OCI-LY1 (cell line): ENCODE results near the gene IFNGR1.

ENCODE experiments used
- H2AFZ ChIP-seq: fragments of 200-600 bp; sonication (generic), shearing (Covaris generic); 2 replicates; pipeline ENCODE4 v1.6.0; 2014; ENCODE audit warnings: antibody characterized with exemption, mild to moderate bottlenecking, low read length
- H3F3A ChIP-seq: fragments of 200-600 bp; sonication (generic), shearing (Covaris generic); 2 replicates; pipeline ENCODE4 v1.6.0; 2014; ENCODE audit warnings: mild to moderate bottlenecking, antibody characterized with exemption, low read length, moderate library complexity; ENCODE audit not compliant: insufficient read depth
- H3K27ac ChIP-seq: fragments of 200-600 bp; sonication (generic); 2 replicates; pipeline ENCODE4 v1.5.1; 2014; ENCODE audit warnings: low read length, mixed run types, mild to moderate bottlenecking, low read depth; ENCODE audit not compliant: poor library complexity, severe bottlenecking
- H3K27me3 ChIP-seq: fragments of 200-600 bp; sonication (generic); 2 replicates; pipeline ENCODE4 v1.6.0; 2014; ENCODE audit warnings: antibody characterized with exemption, mild to moderate bottlenecking, low read length, moderate library complexity; ENCODE audit not compliant: insufficient read depth
- H3K36me3 ChIP-seq: fragments of 200-600 bp; sonication (generic); 2 replicates; pipeline ENCODE4 v1.6.1; 2014; ENCODE audit warnings: mild to moderate bottlenecking, antibody characterized with exemption, low read length, moderate library complexity, mixed read lengths; ENCODE audit not compliant: insufficient read depth
- H3K4me1 ChIP-seq: fragments of 200-600 bp; sonication (generic); 2 replicates; pipeline ENCODE4 v1.5.1; 2014; ENCODE audit warnings: mild to moderate bottlenecking, low read length, moderate library complexity; ENCODE audit not compliant: insufficient read depth, severe bottlenecking
- H3K4me2 ChIP-seq: fragments of 200-600 bp; sonication (generic), shearing (Covaris generic); 2 replicates; pipeline ENCODE4 v1.6.1; 2014; ENCODE audit warnings: low read length
- H3K4me3 ChIP-seq: fragments of 200-600 bp; sonication (generic); 2 replicates; pipeline ENCODE4 v1.5.1; 2014; ENCODE audit warnings: low read length, low read depth, mild to moderate bottlenecking, mixed read lengths; ENCODE audit not compliant: poor library complexity, severe bottlenecking
- H3K79me2 ChIP-seq: fragments of 200-600 bp; shearing (Covaris generic); 2 replicates; pipeline ENCODE4 v1.6.1; 2016; ENCODE audit warnings: mixed run types, low read length, mixed read lengths; ENCODE audit not compliant: insufficient read depth
- H3K9ac ChIP-seq: fragments of 200-600 bp; sonication (generic), shearing (Covaris generic); 2 replicates; pipeline ENCODE4 v1.6.1; 2014; ENCODE audit warnings: mild to moderate bottlenecking, low read length, mixed read lengths
- H3K9me2 ChIP-seq: fragments of 200-600 bp; sonication (generic), shearing (Covaris generic); 2 replicates; pipeline ENCODE4 v1.6.1; 2014; ENCODE audit warnings: low read depth, mild to moderate bottlenecking, low read length, mixed read lengths
- H3K9me3 ChIP-seq: fragments of 200-600 bp; shearing (Covaris generic); 2 replicates; pipeline ENCODE4 v1.6.1; 2014; ENCODE audit warnings: low read length, mixed read lengths
- H4K20me1 ChIP-seq: fragments of 200-600 bp; sonication (generic), shearing (Covaris generic); 2 replicates; pipeline ENCODE4 v1.6.0; 2016; ENCODE audit warnings: mild to moderate bottlenecking, low read length; ENCODE audit not compliant: insufficient read depth
- EZH2 ChIP-seq: fragments of 200-600 bp; sonication (generic), shearing (Covaris generic); IDR thresholded peaks from 2 replicates; pipeline ENCODE4 v1.8.0; 2017; ENCODE audit warnings: borderline replicate concordance, mixed run types, mild to moderate bottlenecking, antibody characterized with exemption, low read length, moderate library complexity, mixed read lengths
- TF ChIP-seq, protein P1 (sequence below): fragments of 200-600 bp; sonication (generic), shearing (Covaris generic); IDR thresholded peaks from 2 replicates; pipeline ENCODE4 v1.5.1; 2017; ENCODE audit warnings: mild to moderate bottlenecking, antibody characterized with exemption, low read length, moderate library complexity, mixed read lengths

The IFNGR1 gene

DNA sequence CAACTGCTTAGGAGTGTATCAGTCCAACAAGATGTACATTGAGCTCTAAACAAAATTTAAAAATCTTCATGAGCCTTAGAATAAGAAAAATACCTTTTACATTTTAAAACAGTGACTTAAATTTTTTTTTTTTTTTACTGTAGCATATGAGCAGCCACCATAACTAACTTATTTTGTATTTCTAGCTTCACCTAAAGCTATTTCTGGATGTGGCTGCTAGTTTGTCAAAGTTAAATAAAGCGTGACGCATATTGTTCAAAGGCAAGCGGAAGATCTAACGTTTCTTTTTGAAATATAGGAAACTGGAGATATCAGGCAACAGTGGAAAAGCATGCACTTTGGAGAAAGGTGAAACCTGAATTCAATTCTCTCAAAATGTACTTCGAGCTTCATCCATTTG is 42.5 kb downstream of the IFNGR1 start:
- Histone ChIP-seq H3K79me2 (no peaks in the 10 kb centered on the region), H3K9me2 (no peaks in the 10 kb centered on the region), H3K4me3 (no peak overlapping the region), H3K4me1 (no peaks in the 10 kb centered on the region), H3K27ac (no peak overlapping the region), H3K9me3 (no peaks in the 10 kb centered on the region), H3F3A (no peaks in the 10 kb centered on the region), H3K36me3 (no peaks in the 10 kb centered on the region), H2AFZ (no peak overlapping the region), H3K4me2 (no peak overlapping the region), H3K27me3 (no peaks in the 10 kb centered on the region), H4K20me1 (no peaks in the 10 kb centered on the region), H3K9ac (no peak overlapping the region)
- TF ChIP-seq, protein P1, sequence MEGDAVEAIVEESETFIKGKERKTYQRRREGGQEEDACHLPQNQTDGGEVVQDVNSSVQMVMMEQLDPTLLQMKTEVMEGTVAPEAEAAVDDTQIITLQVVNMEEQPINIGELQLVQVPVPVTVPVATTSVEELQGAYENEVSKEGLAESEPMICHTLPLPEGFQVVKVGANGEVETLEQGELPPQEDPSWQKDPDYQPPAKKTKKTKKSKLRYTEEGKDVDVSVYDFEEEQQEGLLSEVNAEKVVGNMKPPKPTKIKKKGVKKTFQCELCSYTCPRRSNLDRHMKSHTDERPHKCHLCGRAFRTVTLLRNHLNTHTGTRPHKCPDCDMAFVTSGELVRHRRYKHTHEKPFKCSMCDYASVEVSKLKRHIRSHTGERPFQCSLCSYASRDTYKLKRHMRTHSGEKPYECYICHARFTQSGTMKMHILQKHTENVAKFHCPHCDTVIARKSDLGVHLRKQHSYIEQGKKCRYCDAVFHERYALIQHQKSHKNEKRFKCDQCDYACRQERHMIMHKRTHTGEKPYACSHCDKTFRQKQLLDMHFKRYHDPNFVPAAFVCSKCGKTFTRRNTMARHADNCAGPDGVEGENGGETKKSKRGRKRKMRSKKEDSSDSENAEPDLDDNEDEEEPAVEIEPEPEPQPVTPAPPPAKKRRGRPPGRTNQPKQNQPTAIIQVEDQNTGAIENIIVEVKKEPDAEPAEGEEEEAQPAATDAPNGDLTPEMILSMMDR = no peak
- TF ChIP-seq EZH2 = no peak

DNA sequence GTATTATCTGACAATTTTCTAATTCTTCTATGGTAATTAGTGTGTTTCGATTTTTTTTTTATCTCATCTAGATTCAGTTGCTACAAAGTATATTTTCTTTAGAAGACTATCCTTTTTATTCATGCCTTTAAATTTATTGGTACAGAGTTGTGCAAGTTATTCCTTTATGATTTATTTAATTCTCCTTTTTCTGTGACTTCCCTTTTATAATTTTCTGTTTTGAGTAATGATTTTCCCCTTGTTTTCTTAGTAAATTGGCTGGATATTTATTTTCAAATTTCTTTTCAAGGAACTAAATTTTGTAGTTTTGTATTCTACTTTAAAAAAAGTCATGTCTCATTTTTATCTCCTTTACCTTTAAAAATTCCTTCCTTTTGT is 43.3 kb downstream of the IFNGR1 start:
- no peaks in the 10 kb centered on the region for H3K79me2 ChIP-seq
- no peaks in the 10 kb centered on the region for H3F3A ChIP-seq
- H4K20me1 ChIP-seq = no peaks in the 10 kb centered on the region
- H3K36me3 ChIP-seq = no peaks in the 10 kb centered on the region
- no peak overlapping the region for H3K4me3 ChIP-seq
- no peak overlapping the region for H3K9ac ChIP-seq
- H3K4me2 ChIP-seq = no peak overlapping the region
- no peaks in the 10 kb centered on the region for H3K9me2 ChIP-seq
- H3K27ac ChIP-seq = no peak overlapping the region
- H3K4me1 ChIP-seq = no peaks in the 10 kb centered on the region
- no peak overlapping the region for H2AFZ ChIP-seq
- H3K27me3 ChIP-seq = no peaks in the 10 kb centered on the region
- no peaks in the 10 kb centered on the region for H3K9me3 ChIP-seq
- no peak for TF ChIP-seq EZH2
- TF ChIP-seq, protein P1 = no peak

DNA sequence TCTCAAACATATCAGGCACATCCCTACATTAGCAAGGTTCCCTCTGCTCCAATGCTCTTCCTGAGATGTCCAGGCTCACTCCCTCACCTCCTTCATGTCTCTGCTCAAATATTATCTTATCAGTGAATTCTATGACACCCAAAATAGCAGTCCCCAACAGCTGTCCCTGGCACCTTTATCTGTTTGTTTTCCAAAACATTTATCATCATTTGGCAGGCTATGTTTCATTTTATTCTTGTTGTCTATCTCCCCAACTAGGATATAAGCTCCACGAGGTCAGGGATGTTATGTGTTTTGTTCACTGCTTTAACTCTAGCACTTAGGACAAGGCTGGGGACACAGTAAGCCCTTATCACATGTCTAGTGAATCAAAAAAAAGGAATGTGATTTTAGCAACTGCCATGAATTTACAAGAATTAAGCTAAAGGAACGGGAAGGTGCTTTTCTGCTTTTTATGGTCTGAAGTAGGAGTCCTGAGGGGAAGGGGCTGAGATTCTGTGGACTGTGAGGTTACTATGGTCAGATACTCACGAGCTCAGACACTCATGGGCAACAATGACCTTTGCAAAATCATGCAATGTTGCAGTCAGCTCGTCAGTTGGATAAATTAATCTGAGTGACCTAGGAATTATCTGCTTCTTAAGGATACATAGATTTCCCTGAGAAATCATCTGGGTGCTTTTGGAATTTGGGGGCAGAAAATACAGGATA is 43.9 kb downstream of the IFNGR1 start:
- Histone ChIP-seq H3K9me2 (no peaks in the 10 kb centered on the region), H3K4me1 (no peaks in the 10 kb centered on the region), H3K9me3 (no peaks in the 10 kb centered on the region), H3F3A (no peaks in the 10 kb centered on the region), H3K79me2 (no peaks in the 10 kb centered on the region), H3K27me3 (no peaks in the 10 kb centered on the region), H3K9ac (no peak overlapping the region), H3K27ac (no peak overlapping the region), H2AFZ (no peak overlapping the region), H4K20me1 (no peaks in the 10 kb centered on the region), H3K4me2 (no peak overlapping the region), H3K4me3 (no peak overlapping the region), H3K36me3 (no peaks in the 10 kb centered on the region)
- TF ChIP-seq EZH2 = no peak
- TF ChIP-seq, protein P1 = no peak
